Mesenchymal stem cell (in vitro differentiated cells and primary cell): ENCODE results near the gene TMEM205.

Experiments used
- DNase-seq: peaks from one replicate; pipeline ENCODE4 v3.0.0-alpha.2; 2013
- H2AFZ ChIP-seq: one replicate; pipeline ENCODE4 v1.6.1; 2013; ENCODE audit warnings: low read depth, mild to moderate bottlenecking, control low read depth, inconsistent platforms, low read length, moderate library complexity
- H2AK5ac ChIP-seq: 2 replicates; pipeline ENCODE4 v1.6.1; 2013; ENCODE audit warnings: low read length, moderate library complexity, mild to moderate bottlenecking, inconsistent platforms; ENCODE audit not compliant: severe bottlenecking
- H2BK120ac ChIP-seq: one replicate; pipeline ENCODE4 v1.6.1; 2013; ENCODE audit warnings: low read depth, mild to moderate bottlenecking, inconsistent platforms, low read length, moderate library complexity
- H2BK12ac ChIP-seq, 2 experiments: one replicate each; pipeline ENCODE4 v1.6.1; 2013; ENCODE audit warnings: inconsistent platforms in 2 of 2, low read length in 2 of 2, mild to moderate bottlenecking in 2 of 2, moderate library complexity in 2 of 2, control low read depth in 1 of 2
- H2BK15ac ChIP-seq: one replicate; pipeline ENCODE4 v1.6.1; 2013; ENCODE audit warnings: mild to moderate bottlenecking, low read depth, inconsistent platforms; ENCODE audit not compliant: poor library complexity, severe bottlenecking
- H2BK5ac ChIP-seq: 2 replicates; pipeline ENCODE4 v1.6.1; 2013; ENCODE audit warnings: low read depth, mild to moderate bottlenecking, low read length, control low read depth, inconsistent platforms; ENCODE audit not compliant: poor library complexity, severe bottlenecking
- H3K14ac ChIP-seq, 2 experiments: one replicate each; pipeline ENCODE4 v1.6.1; 2013; ENCODE audit warnings: inconsistent platforms in 2 of 2, low read length in 2 of 2, control low read depth in 1 of 2, mild to moderate bottlenecking in 1 of 2, moderate library complexity in 1 of 2
- H3K18ac ChIP-seq, 2 experiments: one replicate each; pipeline ENCODE4 v1.6.1; 2013; ENCODE audit warnings: inconsistent platforms in 2 of 2, low read length in 2 of 2, control low read depth in 1 of 2, low read depth in 1 of 2, mild to moderate bottlenecking in 1 of 2
- H3K23ac ChIP-seq, 2 experiments: one replicate each; pipeline ENCODE4 v1.6.1; 2013; ENCODE audit warnings: inconsistent platforms in 2 of 2, low read length in 2 of 2, mild to moderate bottlenecking in 2 of 2, moderate library complexity in 2 of 2, control low read depth in 1 of 2
- H3K27ac ChIP-seq: 2 replicates; pipeline ENCODE4 v1.5.1; 2013; ENCODE audit warnings: mild to moderate bottlenecking, moderate library complexity, low read length, control low read depth, inconsistent platforms; ENCODE audit not compliant: poor library complexity, severe bottlenecking
- H3K27me3 ChIP-seq, 2 experiments: 2 replicates each; pipeline versions ENCODE4 v1.6.1 to v1.7.0; 2013; ENCODE audit warnings: low read length in 2 of 2, mild to moderate bottlenecking in 2 of 2, moderate library complexity in 2 of 2, control low read depth in 1 of 2, inconsistent platforms in 1 of 2; ENCODE audit not compliant: control insufficient read depth in 1 of 2, insufficient read depth in 1 of 2
- H3K36me3 ChIP-seq, 2 experiments: 2 replicates each; pipeline versions ENCODE4 v1.6.1 to v1.7.0; 2013; ENCODE audit warnings: low read length in 2 of 2, control low read depth in 1 of 2, inconsistent platforms in 1 of 2, low read depth in 1 of 2, mild to moderate bottlenecking in 1 of 2; ENCODE audit not compliant: insufficient read depth in 2 of 2, control insufficient read depth in 1 of 2
- H3K4ac ChIP-seq, 2 experiments: one replicate each; pipeline ENCODE4 v1.6.1; 2013; ENCODE audit warnings: inconsistent platforms in 2 of 2, low read length in 2 of 2, mild to moderate bottlenecking in 2 of 2, moderate library complexity in 2 of 2, control low read depth in 1 of 2, low read depth in 1 of 2
- H3K4me1 ChIP-seq: 2 replicates; pipeline ENCODE4 v1.6.1; 2013; ENCODE audit warnings: low read depth, low read length, control low read depth; ENCODE audit not compliant: control insufficient read depth, insufficient read depth
- H3K4me2 ChIP-seq: 2 replicates; pipeline ENCODE4 v1.6.1; 2013; ENCODE audit warnings: low read length, mild to moderate bottlenecking, inconsistent platforms; ENCODE audit not compliant: poor library complexity, severe bottlenecking
- H3K4me3 ChIP-seq, 2 experiments: 2 replicates each; pipeline versions ENCODE4 v1.5.1 to v1.7.0; 2013; ENCODE audit warnings: low read length in 2 of 2, mild to moderate bottlenecking in 2 of 2, control low read depth in 1 of 2, low read depth in 1 of 2; ENCODE audit not compliant: insufficient read depth in 1 of 2
- H3K79me1 ChIP-seq: replicated peaks from 2 replicates; pipeline ENCODE4 v1.6.1; 2013; ENCODE audit warnings: mild to moderate bottlenecking, control low read depth, low read length, inconsistent platforms; ENCODE audit not compliant: poor library complexity, severe bottlenecking
- H3K9ac ChIP-seq: 2 replicates; pipeline ENCODE4 v1.7.0; 2013; ENCODE audit warnings: mild to moderate bottlenecking, low read length, moderate library complexity
- H3K9me3 ChIP-seq: 2 replicates; pipeline ENCODE4 v1.7.0; 2013; ENCODE audit warnings: mild to moderate bottlenecking, low read length; ENCODE audit not compliant: control insufficient read depth
- H4K8ac ChIP-seq: one replicate; pipeline ENCODE4 v1.6.1; 2013; ENCODE audit warnings: inconsistent platforms, mild to moderate bottlenecking, low read length, moderate library complexity
- H4K91ac ChIP-seq: one replicate; pipeline ENCODE4 v1.6.1; 2013; ENCODE audit warnings: mild to moderate bottlenecking, low read length, inconsistent platforms
- WGBS: methylation state at CpG from one replicate; pipeline ENCODE4 v1.1.7; 2013; ENCODE audit warnings: mixed read lengths; 5-methylcytosine and 5-hydroxymethylcytosine counted together

TMEM205 gene

DNA sequence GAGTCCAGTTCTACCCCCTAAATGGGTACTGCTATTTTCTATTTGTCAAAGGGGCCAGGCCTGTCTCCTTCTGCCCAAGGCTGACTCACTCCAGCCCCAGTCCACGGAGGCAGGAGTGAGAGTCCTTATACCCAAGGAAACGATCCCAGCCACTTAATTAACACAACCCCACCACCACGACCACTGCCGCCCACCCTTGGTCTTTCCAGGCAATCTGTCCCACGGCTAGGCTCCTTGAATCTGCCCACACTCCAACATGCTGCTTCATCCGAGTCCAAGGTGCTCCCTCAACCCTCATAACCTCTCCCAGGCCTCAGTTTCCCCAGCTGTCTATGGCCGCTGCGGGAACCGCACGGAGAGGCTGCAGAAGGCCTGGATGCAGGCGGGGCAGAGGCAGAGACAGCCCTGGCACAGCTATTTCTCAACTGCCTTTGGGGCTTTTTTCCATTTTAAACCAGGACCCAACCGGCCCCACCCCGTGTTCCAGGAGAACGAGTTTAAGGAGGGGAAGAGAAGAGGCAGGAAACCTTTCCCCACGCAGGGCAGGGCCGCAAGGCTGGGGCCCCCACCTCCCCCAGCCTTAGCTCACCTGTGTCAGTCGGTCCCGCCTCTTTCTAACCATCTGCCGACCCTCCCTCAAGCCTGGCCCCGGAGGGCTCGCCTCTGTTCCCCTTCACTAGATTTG lies 7.4 kb downstream of the TMEM205 start:
- Histone ChIP-seq H4K91ac (peak overlapping the region; percentile 91), H3K23ac (peak overlapping the region in 1 of 2 experiments; percentile 46), H3K9me3 (no peaks in the 10 kb centered on the region), H3K14ac (peak overlapping the region in 1 of 2 experiments; percentile 93), H2BK120ac (peak overlapping the region; percentile 95), H3K27me3 (no peaks in the 10 kb centered on the region), H4K8ac (peak overlapping the region; percentile 87), H3K79me1 (peaks cover 6% of the 10 kb centered on the region), H2BK5ac (no peak overlapping the region), H3K18ac (peak overlapping the region; percentile 82 to 88), H3K4me1 (peaks cover 22% of the 10 kb centered on the region), H3K4ac (peak overlapping the region; percentile 80 to 94), H3K27ac (no peak overlapping the region), H2BK15ac (peak overlapping the region; percentile 98), H3K4me3 (peak overlapping the region; percentile 59 to 82), H3K36me3 (peaks cover 22 to 25% of the 10 kb centered on the region in 2 experiments), H2BK12ac (peak overlapping the region; percentile 95 to 97), H2AFZ (peak overlapping the region; percentile 54), H3K9ac (peak overlapping the region; percentile 85), H2AK5ac (no peak overlapping the region), H3K4me2 (peak overlapping the region; percentile 82)
- no peak for DNase-seq
- 29% methylated on average over 16 of the region's 21 CpGs for WGBS

DNA sequence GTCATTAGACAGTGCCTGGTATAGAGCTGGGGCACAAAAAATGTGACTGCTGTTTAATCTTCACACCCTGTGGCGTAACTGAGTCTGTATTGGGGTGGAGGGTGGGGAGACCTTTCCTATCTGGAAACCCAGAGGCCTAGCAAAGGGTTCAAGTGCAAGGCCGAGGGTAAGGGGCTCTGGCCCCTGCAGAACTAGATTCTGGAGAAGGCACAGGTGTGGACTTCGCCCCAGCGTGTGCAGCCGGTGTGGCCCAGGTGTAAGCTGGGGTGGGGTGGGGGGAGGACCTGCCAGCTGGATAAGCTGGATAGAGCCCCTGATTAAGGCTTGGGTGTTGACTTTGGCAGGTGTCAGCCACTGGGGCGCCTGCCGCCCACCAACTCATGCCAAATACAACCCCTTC lies 7.9 kb downstream of the TMEM205 start:
- Histone ChIP-seq H4K91ac (peak overlapping the region; percentile 45), H3K23ac (no peak overlapping the region), H3K18ac (peak overlapping the region in 1 of 2 experiments; percentile 18), H3K4ac (no peak overlapping the region), H3K27me3 (no peaks in the 10 kb centered on the region), H3K79me1 (peaks cover 5% of the 10 kb centered on the region), H3K27ac (no peak overlapping the region), H3K4me3 (no peak overlapping the region), H2BK12ac (peak overlapping the region; percentile 47 to 95), H2BK15ac (peak overlapping the region; percentile 46), H3K9ac (no peak overlapping the region), H4K8ac (no peak overlapping the region), H3K14ac (no peak overlapping the region), H2AFZ (no peak overlapping the region), H3K36me3 (peaks cover 22 to 28% of the 10 kb centered on the region in 2 experiments), H2BK120ac (no peak overlapping the region), H3K4me1 (peaks cover 19% of the 10 kb centered on the region), H3K9me3 (no peaks in the 10 kb centered on the region), H3K4me2 (no peak overlapping the region), H2BK5ac (no peak overlapping the region), H2AK5ac (no peak overlapping the region)
- WGBS: 97% methylated on average over 4 of the region's 7 CpGs
- DNase-seq: no peak

DNA sequence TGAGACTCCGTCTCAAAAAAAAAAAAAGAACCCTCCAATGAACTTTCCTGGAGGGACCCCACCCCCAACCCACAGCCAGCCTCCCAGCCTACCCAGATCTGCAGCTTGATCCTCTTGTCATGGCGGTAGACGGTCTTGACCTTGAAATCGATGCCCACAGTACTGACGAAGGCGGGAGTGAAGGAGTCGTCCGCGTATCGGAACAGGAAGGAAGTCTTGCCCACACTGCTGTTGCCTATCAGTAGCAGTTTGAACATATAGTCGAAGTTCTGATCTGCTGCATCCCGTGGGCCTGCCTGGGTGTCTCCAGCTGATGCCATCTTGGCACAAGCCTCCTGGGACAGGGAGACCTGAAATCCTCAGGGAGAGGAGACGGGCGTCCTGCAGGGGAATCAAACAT lies 9.0 kb downstream of the TMEM205 start:
- no peaks in the 10 kb centered on the region for H3K27me3 ChIP-seq
- H2AFZ ChIP-seq: no peak overlapping the region
- no peak overlapping the region for H3K14ac ChIP-seq
- H4K8ac ChIP-seq: no peak overlapping the region
- H3K4me2 ChIP-seq: no peak overlapping the region
- H2BK12ac ChIP-seq: peak overlapping the region in 1 of 2 experiments; percentile 19
- no peak overlapping the region for H3K23ac ChIP-seq
- no peak overlapping the region for H3K4me3 ChIP-seq
- no peak overlapping the region for H3K4ac ChIP-seq
- no peak for DNase-seq
- WGBS: 97% methylated on average over 14 of the region's 14 CpGs
- no peak overlapping the region for H4K91ac ChIP-seq
- H3K18ac ChIP-seq: no peak overlapping the region
- H3K27ac ChIP-seq: no peak overlapping the region
- no peak overlapping the region for H2AK5ac ChIP-seq
- H3K4me1 ChIP-seq: peaks cover 17% of the 10 kb centered on the region
- no peaks in the 10 kb centered on the region for H3K79me1 ChIP-seq
- H3K36me3 ChIP-seq: peaks cover 17 to 35% of the 10 kb centered on the region in 2 experiments
- H2BK15ac ChIP-seq: peak overlapping the region; percentile 19
- H3K9me3 ChIP-seq: no peaks in the 10 kb centered on the region
- H2BK5ac ChIP-seq: no peak overlapping the region
- H3K9ac ChIP-seq: no peak overlapping the region
- no peak overlapping the region for H2BK120ac ChIP-seq

DNA sequence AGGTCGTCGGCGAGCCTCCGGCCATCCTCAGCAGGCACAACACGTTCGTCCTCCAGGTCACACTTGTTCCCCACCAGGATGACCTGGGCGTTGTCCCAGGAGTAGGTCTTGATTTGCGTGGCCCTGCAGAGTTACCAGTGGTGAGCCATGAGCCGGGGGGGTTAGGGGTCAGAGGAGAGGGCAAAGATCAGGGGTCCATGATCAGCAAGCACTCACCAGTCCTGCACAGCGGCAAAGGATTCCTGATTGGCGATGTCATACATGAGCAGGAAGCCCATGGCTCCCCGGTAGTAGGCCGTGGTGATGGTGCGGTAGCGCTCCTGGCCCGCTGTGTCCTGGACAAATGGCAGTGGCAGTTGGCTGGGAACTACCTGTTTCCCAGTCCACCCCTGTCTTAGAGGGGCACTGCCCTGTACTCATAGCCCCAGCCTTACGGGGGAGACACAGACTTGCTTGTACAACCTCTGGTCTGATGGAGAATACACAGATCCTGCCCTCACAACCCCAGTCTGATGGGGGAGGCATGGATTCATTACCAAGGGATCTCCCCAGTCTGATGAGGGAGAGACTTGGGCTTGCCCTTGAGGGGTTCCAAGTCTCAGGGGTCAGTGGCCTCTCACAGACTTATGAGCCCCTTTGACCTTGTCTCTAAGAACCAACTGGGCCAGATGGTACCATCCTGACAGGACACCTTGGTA lies 10.5 kb downstream of the TMEM205 start:
- Histone ChIP-seq H3K4me1 (peaks cover 17% of the 10 kb centered on the region), H3K9ac (no peak overlapping the region), H2AK5ac (no peak overlapping the region), H3K23ac (no peak overlapping the region), H3K27me3 (no peaks in the 10 kb centered on the region), H3K14ac (no peak overlapping the region), H3K18ac (no peak overlapping the region), H4K91ac (no peak overlapping the region), H3K36me3 (peaks cover 10 to 33% of the 10 kb centered on the region in 2 experiments), H3K27ac (no peak overlapping the region), H2BK5ac (no peak overlapping the region), H3K4me3 (no peak overlapping the region), H2BK12ac (no peak overlapping the region), H2BK120ac (no peak overlapping the region), H3K4ac (no peak overlapping the region), H2AFZ (no peak overlapping the region), H3K9me3 (no peaks in the 10 kb centered on the region), H2BK15ac (no peak overlapping the region), H3K4me2 (no peak overlapping the region), H4K8ac (no peak overlapping the region), H3K79me1 (no peaks in the 10 kb centered on the region)
- 93% methylated on average over 16 of the region's 17 CpGs for WGBS
- no peak for DNase-seq
